ENCODE measurements around the gene ABTB1. TPM values are rescaled to one million over a fixed set of nuclear protein-coding genes. Genes with fewer than 3 reads are reported as not detected.

ABTB1 gene
- total and polyA plus RNA-seq, 3 experiments from 2014 or later = 21.7 to 64.0 (median 23.1) TPM

DNA sequence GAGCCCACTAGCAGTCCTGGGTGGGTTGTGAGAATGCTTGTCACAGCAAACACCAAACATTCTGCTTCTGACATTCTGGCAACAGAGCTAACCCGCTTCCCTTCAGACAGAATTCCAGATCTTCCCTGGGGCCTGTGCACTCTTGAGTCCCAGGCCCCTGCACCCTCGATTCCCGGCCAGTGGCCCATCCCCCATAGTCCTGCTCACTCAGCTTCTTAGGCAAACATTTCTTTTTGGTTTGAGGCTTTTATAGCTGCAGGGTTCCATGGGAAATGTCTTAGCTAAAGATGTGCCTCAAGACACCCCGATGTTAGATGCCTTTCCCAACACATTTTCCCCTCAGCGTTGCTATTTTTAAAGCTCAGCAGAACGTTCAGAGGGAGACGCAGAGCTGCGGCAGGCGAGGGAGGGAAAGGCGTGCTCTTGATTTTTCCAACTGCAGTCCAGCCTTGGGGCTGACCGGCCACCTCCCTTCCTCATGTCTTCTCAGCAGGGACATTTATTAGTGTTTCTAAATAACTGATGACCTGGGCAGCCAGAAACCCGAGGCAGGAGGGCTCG lies 35.2 kb downstream of the ABTB1 start:
- H3K4me1 Mint-ChIP-seq = no peaks in the 10 kb centered on the region
- Histone ChIP-seq H3K27me3 (ENCODE audit: insufficient read depth, low read length, poor library complexity, severe bottlenecking) (no peaks in the 10 kb centered on the region), H3K36me3 (ENCODE audit: insufficient read depth, low read length) (no peaks in the 10 kb centered on the region), H3K27ac (ENCODE audit: low read depth, low read length) (no peak overlapping the region), H3K4me1 (ENCODE audit: insufficient read depth, low read length) (no peaks in the 10 kb centered on the region), H3K4me3 (ENCODE audit: low read length) (no peak overlapping the region), H3K9me3 (ENCODE audit: low read length) (no peaks in the 10 kb centered on the region)
- POLR2A ChIA-PET = interaction anchor here (0.7 kb wide), 1 partner anchor 11 kb away, joined by 3 read pairs; no protein-coding TSS in a partner anchor
- DNase-seq = no peak
- no peaks in the 10 kb centered on the region for H3K36me3 Mint-ChIP-seq
- peaks cover 0 to 3% (median 2%) of the 10 kb centered on the region in 5 donors for H3K9me3 Mint-ChIP-seq
- CTCF ChIA-PET = interaction anchor here (0.7 kb wide), 1 partner anchor 14 kb away, joined by 3 read pairs; no protein-coding TSS in a partner anchor
- peaks cover 8 to 9% of the 10 kb centered on the region in 2 donors for H3K27me3 Mint-ChIP-seq
- H3K4me3 Mint-ChIP-seq = no peak overlapping the region
- H3K27ac Mint-ChIP-seq = no peak overlapping the region

DNA sequence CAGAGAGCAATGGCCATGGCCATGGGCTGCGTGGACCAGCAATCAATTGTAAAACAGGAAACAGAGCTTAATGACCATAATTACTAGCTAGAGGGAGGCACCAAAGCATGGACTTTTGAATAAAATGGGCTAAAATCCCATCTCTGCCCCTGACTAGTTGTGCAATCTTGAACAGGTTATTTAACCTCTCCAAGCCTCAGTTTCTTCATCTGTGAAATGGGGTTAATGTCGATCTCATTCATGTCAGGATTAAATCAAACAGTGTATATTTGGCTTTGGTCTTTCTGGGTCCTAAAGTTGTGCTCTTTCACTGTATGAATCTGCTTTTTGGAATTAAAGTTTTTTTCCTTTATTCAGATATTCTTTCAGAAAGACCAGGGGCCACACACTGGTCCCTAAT lies 36.1 kb downstream of the ABTB1 start:
- H3K27ac Mint-ChIP-seq = no peak overlapping the region
- no peak for DNase-seq
- ChIA-PET POLR2A (no interaction called here), CTCF (no interaction called here)
- no peak overlapping the region for H3K27ac ChIP-seq (ENCODE audit: low read depth, low read length)
- H3K4me3 ChIP-seq (ENCODE audit: low read length) = no peak overlapping the region
- no peaks in the 10 kb centered on the region for H3K9me3 ChIP-seq (ENCODE audit: low read length)
- H3K4me1 ChIP-seq (ENCODE audit: insufficient read depth, low read length) = no peaks in the 10 kb centered on the region
- peaks cover 0 to 3% (median 0%) of the 10 kb centered on the region in 5 donors for H3K9me3 Mint-ChIP-seq
- H3K4me3 Mint-ChIP-seq = no peak overlapping the region
- H3K27me3 Mint-ChIP-seq = peaks cover under 1 to 4% of the 10 kb centered on the region in 2 donors
- H3K4me1 Mint-ChIP-seq = no peaks in the 10 kb centered on the region
- H3K36me3 Mint-ChIP-seq = no peaks in the 10 kb centered on the region
- no peaks in the 10 kb centered on the region for H3K36me3 ChIP-seq (ENCODE audit: insufficient read depth, low read length)
- no peaks in the 10 kb centered on the region for H3K27me3 ChIP-seq (ENCODE audit: insufficient read depth, low read length, poor library complexity, severe bottlenecking)

DNA sequence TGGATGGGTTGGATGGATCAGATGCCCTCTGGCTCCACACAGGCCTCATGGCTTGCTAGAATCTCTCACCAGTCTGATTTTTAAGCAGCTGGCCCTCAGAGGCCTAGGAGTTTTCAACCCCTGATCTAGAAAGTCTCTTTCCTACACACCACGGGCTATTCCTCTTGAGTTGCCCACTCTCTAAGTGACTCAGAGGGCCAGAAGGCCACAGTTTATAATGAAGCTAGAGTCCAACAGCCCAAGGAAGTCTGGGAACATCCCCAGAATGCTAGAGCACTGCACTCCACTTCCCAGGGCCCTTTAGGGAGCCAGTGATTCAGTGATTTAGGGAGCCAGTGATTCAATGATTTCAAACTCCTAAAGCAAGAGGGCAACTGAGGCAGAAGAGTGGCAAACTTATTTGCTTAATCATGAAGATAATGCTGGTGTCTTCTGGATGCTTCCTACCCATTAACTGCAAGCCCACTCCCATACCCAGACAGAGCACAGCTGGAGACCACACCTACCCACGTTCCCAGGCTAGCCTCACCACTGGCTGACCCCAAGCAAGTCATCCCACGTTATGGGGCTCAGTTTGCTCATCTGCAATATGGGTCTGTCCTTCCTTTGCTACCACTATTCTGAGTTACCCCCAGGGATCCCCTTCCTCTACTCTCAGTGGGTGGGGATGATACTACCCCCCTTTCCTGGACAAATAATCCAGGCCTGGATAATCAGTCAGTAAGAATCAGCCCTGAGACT lies 36.7 kb downstream of the ABTB1 start:
- Histone ChIP-seq H3K27me3 (ENCODE audit: insufficient read depth, low read length, poor library complexity, severe bottlenecking) (no peaks in the 10 kb centered on the region), H3K9me3 (ENCODE audit: low read length) (no peaks in the 10 kb centered on the region), H3K4me3 (ENCODE audit: low read length) (no peak overlapping the region), H3K36me3 (ENCODE audit: insufficient read depth, low read length) (no peaks in the 10 kb centered on the region), H3K4me1 (ENCODE audit: insufficient read depth, low read length) (no peaks in the 10 kb centered on the region), H3K27ac (ENCODE audit: low read depth, low read length) (no peak overlapping the region)
- Mint-ChIP-seq H3K36me3 (no peaks in the 10 kb centered on the region), H3K9me3 (peaks cover 0 to 3% (median 0%) of the 10 kb centered on the region in 5 donors), H3K27ac (no peak overlapping the region), H3K4me3 (no peak overlapping the region), H3K4me1 (no peaks in the 10 kb centered on the region), H3K27me3 (peaks cover 0 to 3% of the 10 kb centered on the region in 2 donors)
- CTCF ChIA-PET = interaction anchor here (1.6 kb wide), 1 partner anchor 15 kb away, joined by 4 read pairs; no protein-coding TSS in a partner anchor
- DNase-seq = no peak
- POLR2A ChIA-PET = no interaction called here

DNA sequence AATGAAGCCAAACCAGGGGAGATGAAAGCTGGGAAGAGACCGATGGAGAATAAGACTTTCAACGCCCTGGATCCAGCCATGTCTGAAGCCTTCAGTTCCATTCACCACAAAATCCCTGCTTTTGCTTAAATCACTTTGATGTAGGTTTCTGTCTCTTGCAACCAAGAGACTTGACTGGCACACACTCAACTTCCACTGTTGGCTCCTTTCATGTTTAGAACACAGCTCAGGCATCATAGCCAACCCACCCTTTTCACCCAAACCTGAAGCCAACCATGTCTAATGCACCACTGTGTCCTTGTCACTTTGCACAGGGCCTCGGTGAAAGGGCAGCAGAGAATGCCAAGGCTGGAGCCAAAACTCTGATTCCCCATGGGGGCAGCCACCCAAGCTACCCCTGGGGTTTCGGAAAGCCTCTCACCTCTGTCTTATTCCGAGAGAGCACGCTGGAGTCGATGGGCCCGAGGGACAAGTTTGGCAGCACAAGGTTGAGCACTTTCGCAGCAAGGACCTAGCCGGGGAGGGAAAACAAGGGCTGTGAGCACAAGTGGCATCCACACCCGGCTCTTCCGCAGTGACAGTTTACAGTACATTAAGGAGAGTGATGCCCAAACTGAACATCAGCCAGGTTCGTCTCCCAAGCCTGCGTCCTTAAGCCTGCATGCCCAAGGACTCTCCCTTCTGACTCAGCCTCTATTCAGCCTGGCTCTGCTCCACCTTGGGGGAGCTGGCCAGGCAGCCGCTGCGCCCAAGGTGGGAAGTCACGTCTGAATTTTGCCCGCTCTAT lies 37.6 kb downstream of the ABTB1 start:
- Histone ChIP-seq H3K36me3 (ENCODE audit: insufficient read depth, low read length) (no peaks in the 10 kb centered on the region), H3K27ac (ENCODE audit: low read depth, low read length) (no peak overlapping the region), H3K4me3 (ENCODE audit: low read length) (no peak overlapping the region), H3K4me1 (ENCODE audit: insufficient read depth, low read length) (no peaks in the 10 kb centered on the region), H3K27me3 (ENCODE audit: insufficient read depth, low read length, poor library complexity, severe bottlenecking) (no peaks in the 10 kb centered on the region), H3K9me3 (ENCODE audit: low read length) (no peaks in the 10 kb centered on the region)
- CTCF ChIA-PET = interaction anchor here (0.9 to 1.6 kb wide), 2 partner anchors 16 to 26 kb away, joined by 3 to 4 read pairs; no protein-coding TSS in a partner anchor
- Mint-ChIP-seq H3K36me3 (no peaks in the 10 kb centered on the region), H3K27me3 (peaks cover under 1 to 1% of the 10 kb centered on the region in 2 donors), H3K4me1 (no peaks in the 10 kb centered on the region), H3K27ac (no peak overlapping the region), H3K4me3 (no peak overlapping the region), H3K9me3 (no peaks in the 10 kb centered on the region)
- POLR2A ChIA-PET = no interaction called here
- DNase-seq = no peak

DNA sequence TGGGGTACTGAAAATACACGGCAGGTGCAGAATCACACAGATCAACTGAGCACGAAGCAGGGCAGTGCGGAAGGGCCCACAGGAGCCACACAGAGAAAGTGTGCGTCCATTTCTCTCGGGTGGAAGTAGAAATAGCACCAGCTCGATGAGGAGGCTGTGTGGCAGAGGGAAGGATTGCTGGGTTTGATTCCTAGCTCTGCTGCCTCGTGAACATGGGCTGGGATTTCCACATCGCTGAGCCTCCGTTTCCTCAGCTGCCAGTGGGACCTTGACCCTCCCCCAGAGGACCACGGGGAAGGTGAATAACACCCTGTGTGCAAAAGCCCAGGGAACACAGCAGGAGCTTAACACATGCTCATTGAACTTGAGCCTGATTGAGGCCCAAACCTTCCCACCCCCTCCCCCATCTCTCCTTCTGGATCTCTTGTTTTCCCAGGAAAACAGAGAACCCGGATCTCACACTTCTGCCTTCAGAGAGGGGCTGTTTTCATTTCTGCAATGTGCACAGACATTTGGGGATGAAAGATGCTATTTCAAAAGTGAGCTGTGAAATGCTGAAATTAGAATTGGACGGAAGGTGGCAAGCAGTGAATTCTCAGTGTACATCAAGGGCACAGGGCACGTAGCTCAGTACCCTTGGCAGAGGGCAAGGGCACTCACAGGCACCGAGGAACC lies 38.4 kb downstream of the ABTB1 start:
- Histone ChIP-seq H3K4me1 (ENCODE audit: insufficient read depth, low read length) (no peaks in the 10 kb centered on the region), H3K27ac (ENCODE audit: low read depth, low read length) (no peak overlapping the region), H3K9me3 (ENCODE audit: low read length) (no peaks in the 10 kb centered on the region), H3K27me3 (ENCODE audit: insufficient read depth, low read length, poor library complexity, severe bottlenecking) (no peaks in the 10 kb centered on the region), H3K4me3 (ENCODE audit: low read length) (no peak overlapping the region), H3K36me3 (ENCODE audit: insufficient read depth, low read length) (no peaks in the 10 kb centered on the region)
- Mint-ChIP-seq H3K36me3 (no peaks in the 10 kb centered on the region), H3K27me3 (peaks cover 1 to 3% of the 10 kb centered on the region in 2 donors), H3K4me3 (no peak overlapping the region), H3K9me3 (no peaks in the 10 kb centered on the region), H3K4me1 (no peaks in the 10 kb centered on the region), H3K27ac (no peak overlapping the region)
- POLR2A ChIA-PET = no interaction called here
- DNase-seq = no peak
- CTCF ChIA-PET = interaction anchor here (0.9 to 1.6 kb wide), 2 partner anchors 17 to 27 kb away, joined by 3 to 4 read pairs; no protein-coding TSS in a partner anchor

DNA sequence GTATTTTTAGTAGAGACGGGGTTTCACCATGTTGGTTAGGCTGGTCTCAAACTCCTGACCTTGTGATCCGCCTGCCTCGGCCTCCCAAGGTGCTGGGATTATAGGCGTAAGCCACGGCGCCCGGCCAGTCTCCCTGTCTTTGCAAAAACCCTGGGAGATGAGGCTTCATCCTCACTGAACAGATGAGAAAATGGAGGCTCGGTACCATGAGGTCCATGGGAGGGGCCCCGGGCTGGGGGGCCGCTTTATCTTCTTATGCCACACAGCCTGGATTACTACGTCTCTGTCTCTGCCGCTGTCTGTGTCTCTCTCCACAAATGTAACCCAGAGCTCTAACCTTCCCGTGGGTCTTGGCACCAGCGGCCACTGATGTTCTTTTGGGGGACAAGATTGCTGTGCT lies 39.1 kb downstream of the ABTB1 start:
- H3K27me3 Mint-ChIP-seq = peaks cover 1 to 3% of the 10 kb centered on the region in 2 donors
- Histone ChIP-seq H3K36me3 (ENCODE audit: insufficient read depth, low read length) (no peaks in the 10 kb centered on the region), H3K4me3 (ENCODE audit: low read length) (no peak overlapping the region), H3K27me3 (ENCODE audit: insufficient read depth, low read length, poor library complexity, severe bottlenecking) (no peaks in the 10 kb centered on the region), H3K27ac (ENCODE audit: low read depth, low read length) (no peak overlapping the region), H3K9me3 (ENCODE audit: low read length) (no peaks in the 10 kb centered on the region), H3K4me1 (ENCODE audit: insufficient read depth, low read length) (no peaks in the 10 kb centered on the region)
- no peaks in the 10 kb centered on the region for H3K4me1 Mint-ChIP-seq
- H3K4me3 Mint-ChIP-seq = no peak overlapping the region
- ChIA-PET CTCF (no interaction called here), POLR2A (no interaction called here)
- no peaks in the 10 kb centered on the region for H3K36me3 Mint-ChIP-seq
- no peak for DNase-seq
- no peak overlapping the region for H3K27ac Mint-ChIP-seq
- H3K9me3 Mint-ChIP-seq = no peaks in the 10 kb centered on the region

DNA sequence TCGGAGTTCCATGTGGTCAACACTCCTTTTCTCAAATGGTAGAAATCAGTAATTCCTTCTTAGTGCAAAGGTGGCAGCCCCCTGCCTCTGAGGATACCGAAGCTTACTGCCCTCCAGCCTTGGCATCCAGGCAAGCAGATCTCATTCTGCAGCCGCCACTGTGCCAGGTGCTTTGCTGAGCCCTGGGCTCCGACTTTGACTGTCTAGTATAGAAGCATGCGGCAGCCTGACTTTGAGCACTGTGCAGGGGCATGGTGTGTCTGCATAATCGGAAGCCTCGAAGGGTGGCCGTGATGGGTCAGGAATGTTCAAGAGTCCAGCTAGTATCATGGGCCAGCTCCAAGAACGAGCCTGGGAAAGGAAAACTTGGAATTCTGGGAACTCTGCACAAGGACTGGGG lies 39.7 kb downstream of the ABTB1 start:
- Histone ChIP-seq H3K4me3 (ENCODE audit: low read length) (no peak overlapping the region), H3K27ac (ENCODE audit: low read depth, low read length) (no peak overlapping the region), H3K27me3 (ENCODE audit: insufficient read depth, low read length, poor library complexity, severe bottlenecking) (no peaks in the 10 kb centered on the region), H3K36me3 (ENCODE audit: insufficient read depth, low read length) (no peaks in the 10 kb centered on the region), H3K9me3 (ENCODE audit: low read length) (no peaks in the 10 kb centered on the region), H3K4me1 (ENCODE audit: insufficient read depth, low read length) (no peaks in the 10 kb centered on the region)
- POLR2A ChIA-PET = no interaction called here
- H3K9me3 Mint-ChIP-seq = no peaks in the 10 kb centered on the region
- H3K4me3 Mint-ChIP-seq = no peak overlapping the region
- H3K27ac Mint-ChIP-seq = no peak overlapping the region
- no peak for DNase-seq
- H3K4me1 Mint-ChIP-seq = no peaks in the 10 kb centered on the region
- H3K36me3 Mint-ChIP-seq = no peaks in the 10 kb centered on the region
- CTCF ChIA-PET = no interaction called here
- H3K27me3 Mint-ChIP-seq = peaks cover 1 to 3% of the 10 kb centered on the region in 2 donors
